Dermis blood vessel endothelial cell (primary cell): ENCODE results near the gene TLDC2. TPM values are rescaled to one million over a fixed set of nuclear protein-coding genes. Genes with fewer than 3 reads are reported as not detected.

ENCODE experiments used
- total RNA-seq: library from RNA; depleted of rRNA; stranded (reverse); fragments of >200 nt; gene quantifications from 2 replicates; pipeline ENCODE4 v1.2.3, GENCODE V29; 2014

Gene TLDC2
- total RNA-seq, 1 donor from 2014 or later: under 0.01 TPM

Other genes with a start within 250 kb of the TLDC2 start
- not detected in 2 replicates for gene SLA2, start 229.9 kb upstream of the TLDC2 start, total RNA-seq
- gene NDRG3, start 130.0 kb upstream of the TLDC2 start, total RNA-seq: 18.7 and 34.0 TPM in 2 replicates
- gene DSN1, start 102.4 kb upstream of the TLDC2 start, total RNA-seq: 24.7 and 27.0 TPM in 2 replicates
- 54.5 and 57.6 TPM in 2 replicates for gene SAMHD1, start 75.6 kb downstream of the TLDC2 start, total RNA-seq
- gene RBL1, start 219.9 kb downstream of the TLDC2 start, total RNA-seq: 12.8 and 17.7 TPM in 2 replicates